ENCODE results near the gene TMEM175.

GRCh38 chr4:964346-965025 is 32.2 kb downstream of the TMEM175 start:
- TF ChIP-seq CTCF (conservative IDR thresholded peaks at IDR 0.05) = no peak
- TF ChIP-seq EZH2 (IDR thresholded peaks at IDR 0.05; ENCODE audit: low read depth) = no peak
